SH-SY5Y (cell line): ENCODE measurements around the gene DOCK4.

Experiments used
- GATA2 ChIP-seq: IDR thresholded peaks from 2 replicates; pipeline ENCODE4 v1.6.1; 2011; ENCODE audit warnings: mild to moderate bottlenecking, low read depth, low read length
- GATA3 ChIP-seq: IDR thresholded peaks from 2 replicates; pipeline ENCODE4 v1.6.1; 2011; ENCODE audit warnings: low read depth, mild to moderate bottlenecking, low read length, moderate library complexity

GRCh38 chr7:112232212-112232978 is 26.2 kb upstream of the DOCK4 start:
- TF ChIP-seq GATA2 (no peak), GATA3 (no peak)
